ENCODE measurements around the gene HDAC5. TPM values are rescaled to one million over a fixed set of nuclear protein-coding genes. Genes with fewer than 3 reads are reported as not detected.

HDAC5 gene
- total RNA-seq, 1 donor from 2014 or later = 86.9 TPM

DNA sequence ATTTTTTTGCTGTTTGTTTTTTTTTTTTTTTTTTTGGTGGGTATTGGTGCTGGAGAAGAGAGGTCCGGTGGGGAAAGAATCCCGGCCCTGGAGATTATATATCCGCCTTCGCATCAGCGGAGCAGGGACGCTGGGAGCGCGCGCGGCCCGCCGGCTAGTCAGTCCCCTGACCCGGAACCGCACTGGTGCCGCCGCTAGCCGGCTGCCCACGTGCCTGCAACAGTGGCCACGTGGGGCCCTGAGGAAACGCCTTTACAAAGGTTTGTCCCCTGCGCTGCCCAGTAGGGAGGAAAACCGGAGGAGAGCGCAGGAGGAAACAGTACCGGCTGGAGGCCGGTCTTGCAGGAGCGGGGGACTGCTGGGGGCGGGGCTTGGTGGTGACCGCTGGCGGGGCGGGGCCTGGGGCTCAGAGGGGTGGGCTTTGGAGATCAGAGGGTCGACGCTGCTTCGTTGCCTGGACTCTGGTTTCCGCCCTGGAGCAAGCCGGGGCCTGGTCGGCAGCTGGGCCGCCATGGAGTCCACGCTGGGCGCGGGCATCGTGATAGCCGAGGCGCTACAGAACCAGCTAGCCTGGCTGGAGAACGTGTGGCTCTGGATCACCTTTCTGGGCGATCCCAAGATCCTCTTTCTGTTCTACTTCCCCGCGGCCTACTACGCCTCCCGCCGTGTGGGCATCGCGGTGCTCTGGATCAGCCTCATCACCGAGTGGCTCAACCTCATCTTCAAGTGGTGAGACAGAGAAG lies 52.8 kb downstream of the HDAC5 start, which contains the start of gene G6PC3:
TSS of gene G6PC3 (plus strand) at position 281 of the 743 bp plus-strand sequence. CDS start at position 512, 231 bp downstream.
- DNase-seq (ENCODE audit: extremely low spot score in 2 of 2) = peak in 1 of 2 donors; percentile 99
- peak within 1 kb of the TSS; percentile 55 to 79 for H3K4me3 ChIP-seq
- peaks cover 38% of the 10 kb centered on the region for H3K4me1 ChIP-seq
- H3K27ac ChIP-seq = peak within 1 kb of the TSS; percentile 77
- intact Hi-C loops (cut with DNase I) = no loop called here
- H3K27me3 ChIP-seq = no peaks in the 10 kb centered on the region
- H3K36me3 ChIP-seq = peaks cover 0 to 8% of the 10 kb centered on the region in 2 donors
- no peaks in the 10 kb centered on the region for H3K9me3 ChIP-seq
- peak; percentile 94 to 99 for TF ChIP-seq POLR2AphosphoS5 (IDR thresholded peaks at IDR 0.05; ENCODE audit: insufficient read depth in 1 of 2, low read depth in 1 of 2)
- TF ChIP-seq POLR2A (IDR thresholded peaks at IDR 0.05) = peak in 1 of 2 donors; percentile 55
- TF ChIP-seq, protein P1, sequence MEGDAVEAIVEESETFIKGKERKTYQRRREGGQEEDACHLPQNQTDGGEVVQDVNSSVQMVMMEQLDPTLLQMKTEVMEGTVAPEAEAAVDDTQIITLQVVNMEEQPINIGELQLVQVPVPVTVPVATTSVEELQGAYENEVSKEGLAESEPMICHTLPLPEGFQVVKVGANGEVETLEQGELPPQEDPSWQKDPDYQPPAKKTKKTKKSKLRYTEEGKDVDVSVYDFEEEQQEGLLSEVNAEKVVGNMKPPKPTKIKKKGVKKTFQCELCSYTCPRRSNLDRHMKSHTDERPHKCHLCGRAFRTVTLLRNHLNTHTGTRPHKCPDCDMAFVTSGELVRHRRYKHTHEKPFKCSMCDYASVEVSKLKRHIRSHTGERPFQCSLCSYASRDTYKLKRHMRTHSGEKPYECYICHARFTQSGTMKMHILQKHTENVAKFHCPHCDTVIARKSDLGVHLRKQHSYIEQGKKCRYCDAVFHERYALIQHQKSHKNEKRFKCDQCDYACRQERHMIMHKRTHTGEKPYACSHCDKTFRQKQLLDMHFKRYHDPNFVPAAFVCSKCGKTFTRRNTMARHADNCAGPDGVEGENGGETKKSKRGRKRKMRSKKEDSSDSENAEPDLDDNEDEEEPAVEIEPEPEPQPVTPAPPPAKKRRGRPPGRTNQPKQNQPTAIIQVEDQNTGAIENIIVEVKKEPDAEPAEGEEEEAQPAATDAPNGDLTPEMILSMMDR (IDR thresholded peaks at IDR 0.05) = peak in 1 of 3 experiments; percentile 33

DNA sequence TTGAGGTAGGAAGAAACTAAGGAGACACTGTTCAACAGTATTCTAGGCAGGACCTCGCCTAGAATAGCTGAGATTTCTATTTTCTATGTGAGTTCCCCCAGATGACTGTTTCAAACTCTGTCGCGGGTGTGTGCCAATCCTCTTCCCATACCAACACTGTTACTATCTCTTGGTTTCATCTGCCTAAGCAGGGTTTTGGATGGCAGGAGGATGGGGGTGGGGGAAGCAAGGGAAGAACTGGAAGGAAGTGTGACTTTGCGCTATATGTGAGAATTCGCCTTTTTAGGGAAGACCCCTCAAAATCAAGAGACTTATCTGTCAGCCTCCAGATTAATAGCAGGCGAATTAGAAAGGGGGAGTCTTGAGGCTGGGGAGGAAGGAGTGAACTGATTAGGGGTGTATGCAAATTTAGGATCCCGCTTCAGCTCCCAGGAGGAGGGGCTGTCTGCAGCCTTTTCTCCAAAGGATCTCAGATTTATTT lies 53.4 kb downstream of the HDAC5 start:
- no peak for DNase-seq (ENCODE audit: extremely low spot score in 2 of 2)
- Histone ChIP-seq H3K4me1 (peaks cover 40% of the 10 kb centered on the region), H3K36me3 (peaks cover 0 to 2% of the 10 kb centered on the region in 2 donors), H3K4me3 (peak overlapping the region; percentile 55 to 79), H3K27ac (peak overlapping the region; percentile 77), H3K27me3 (no peaks in the 10 kb centered on the region), H3K9me3 (no peaks in the 10 kb centered on the region)
- TF ChIP-seq, protein P1 (IDR thresholded peaks at IDR 0.05) = no peak
- TF ChIP-seq POLR2A (IDR thresholded peaks at IDR 0.05) (no peak), POLR2AphosphoS5 (IDR thresholded peaks at IDR 0.05; ENCODE audit: insufficient read depth in 1 of 2, low read depth in 1 of 2) (no peak)
- intact Hi-C loops (cut with DNase I) = loop anchor here (5.0 kb wide), 1 partner anchor 52 kb away; the partner anchor contains the start of gene HDAC5

DNA sequence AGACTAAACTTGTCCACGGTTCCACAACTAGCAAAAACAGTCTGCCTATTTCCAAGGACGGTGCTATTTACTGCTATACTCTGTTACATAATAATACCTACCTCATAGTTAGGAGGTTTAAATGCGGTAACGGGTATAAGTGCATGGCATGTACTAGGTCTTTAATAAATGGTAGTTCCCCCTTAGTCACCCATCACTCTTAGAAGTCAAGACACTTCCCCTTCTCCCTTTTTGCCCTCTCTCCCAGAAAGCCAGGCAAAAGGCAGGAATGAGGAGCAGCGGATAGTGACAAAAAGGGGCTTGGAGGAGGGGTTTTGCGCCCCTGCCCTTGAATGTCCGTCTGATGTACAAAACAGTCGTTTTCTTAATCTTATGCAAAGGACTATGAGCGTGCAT lies 55.9 kb downstream of the HDAC5 start:
- TF ChIP-seq POLR2A (IDR thresholded peaks at IDR 0.05) (no peak), POLR2AphosphoS5 (IDR thresholded peaks at IDR 0.05; ENCODE audit: insufficient read depth in 1 of 2, low read depth in 1 of 2) (no peak)
- TF ChIP-seq, protein P1 (IDR thresholded peaks at IDR 0.05) = no peak
- no peak for DNase-seq (ENCODE audit: extremely low spot score in 2 of 2)
- H3K9me3 ChIP-seq = no peaks in the 10 kb centered on the region
- peak overlapping the region; percentile 96 for H3K27ac ChIP-seq
- H3K27me3 ChIP-seq = no peaks in the 10 kb centered on the region
- peaks cover 46% of the 10 kb centered on the region for H3K4me1 ChIP-seq
- no peak overlapping the region for H3K4me3 ChIP-seq
- peaks cover 0 to 5% of the 10 kb centered on the region in 2 donors for H3K36me3 ChIP-seq
- intact Hi-C loops (cut with DNase I) = loop anchor here (5.0 kb wide), 1 partner anchor 55 kb away; the partner anchor contains the start of gene HDAC5

DNA sequence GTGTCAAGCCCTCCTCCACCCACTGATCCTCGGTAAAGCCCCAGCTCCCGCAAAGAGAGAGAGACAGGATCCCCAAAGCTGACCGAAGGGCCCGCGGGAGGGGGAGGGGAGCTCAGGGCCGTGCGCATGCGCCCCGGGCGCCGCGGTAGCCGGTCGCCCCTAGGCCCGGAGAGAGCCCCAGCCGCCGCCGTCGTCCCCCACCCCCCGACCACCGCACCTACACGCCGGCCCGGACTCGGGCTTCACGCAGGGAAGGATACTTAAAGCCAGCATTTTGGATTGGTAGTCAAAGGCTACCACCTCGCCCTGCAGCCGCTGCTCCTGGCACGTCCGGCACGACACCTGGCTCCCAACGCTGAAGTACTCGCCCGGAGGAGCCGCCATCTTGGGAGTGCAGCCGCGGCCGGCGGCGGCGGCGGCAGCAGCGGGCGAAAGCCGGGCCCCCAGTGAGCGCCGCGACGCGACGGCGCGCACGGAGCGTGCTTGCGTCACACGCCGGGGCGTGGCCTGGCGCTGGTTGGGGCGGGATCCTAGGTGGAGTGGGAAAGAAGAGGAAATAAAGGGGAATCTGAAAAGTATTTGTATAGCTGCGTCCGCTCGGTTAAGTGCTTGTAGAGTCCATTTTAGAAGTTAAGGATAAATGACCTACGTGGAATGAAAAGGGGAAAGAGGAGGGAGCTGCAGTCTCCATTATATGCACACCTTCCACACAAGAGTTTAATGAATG lies 57.1 kb downstream of the HDAC5 start, which contains the start of gene LSM12:
TSS of gene LSM12 (minus strand) at position 468 of the 727 bp plus-strand sequence. CDS start at position 384, 84 bp downstream.
- Histone ChIP-seq H3K9me3 (no peaks in the 10 kb centered on the region), H3K27ac (peak within 1 kb of the TSS; percentile 96), H3K27me3 (no peaks in the 10 kb centered on the region), H3K4me3 (peak within 1 kb of the TSS; percentile 77 to 80), H3K36me3 (peaks cover 0 to 10% of the 10 kb centered on the region in 2 donors), H3K4me1 (peaks cover 40% of the 10 kb centered on the region)
- DNase-seq (ENCODE audit: extremely low spot score in 2 of 2) = no peak
- TF ChIP-seq POLR2AphosphoS5 (IDR thresholded peaks at IDR 0.05; ENCODE audit: insufficient read depth in 1 of 2, low read depth in 1 of 2) = peak in 1 of 2 donors; percentile 49
- TF ChIP-seq POLR2A (IDR thresholded peaks at IDR 0.05) = peak in 1 of 2 donors; percentile 73
- TF ChIP-seq, protein P1 (IDR thresholded peaks at IDR 0.05) = peak in 1 of 3 experiments; percentile 3
- intact Hi-C loops (cut with DNase I) = loop anchor here (5.0 kb wide), 1 partner anchor 56 kb away; the partner anchor contains the start of gene HDAC5
